ENCODE results near the gene PDE6A.
A peak's percentile ranks its signal among the peaks of the same experiment; 100 is the strongest.

PDE6A gene

DNA sequence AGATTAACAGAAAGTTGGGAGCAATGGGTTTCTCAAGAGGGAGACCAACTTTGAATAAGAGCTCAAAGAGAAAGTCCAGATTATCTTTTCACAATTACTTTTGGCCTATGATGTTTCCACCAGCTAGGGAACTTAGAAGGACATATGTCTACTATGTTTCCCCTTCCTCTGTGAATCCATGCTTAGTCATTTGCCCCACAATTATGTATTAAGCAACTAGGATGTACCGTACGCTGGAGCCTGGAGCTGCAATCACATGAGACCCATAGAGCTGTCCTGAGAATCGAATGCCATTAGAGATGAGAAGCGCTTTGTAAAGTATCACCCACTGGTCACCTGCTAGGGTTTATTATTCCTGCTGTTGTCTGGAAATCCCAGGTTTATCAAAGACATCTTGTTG lies 78.8 kb downstream of the PDE6A start:
- WGBS, result 94% methylated on average over 4 of the region's 4 CpGs
- Histone ChIP-seq H3K14ac (ENCODE audit: low read length in 2 of 2) (no peak overlapping the region), H2BK15ac (ENCODE audit: low read depth, poor library complexity, severe bottlenecking) (no peak overlapping the region), H3K4me2 (ENCODE audit: low read length, poor library complexity, severe bottlenecking) (no peak overlapping the region), H3K79me1 (replicated peaks; ENCODE audit: low read length, poor library complexity, severe bottlenecking) (no peaks in the 10 kb centered on the region), H3K9me3 (ENCODE audit: control insufficient read depth, low read length) (peaks cover 10% of the 10 kb centered on the region), H2BK120ac (ENCODE audit: low read depth, low read length) (no peak overlapping the region), H3K27ac (ENCODE audit: low read length, poor library complexity, severe bottlenecking) (no peak overlapping the region), H2BK12ac (ENCODE audit: low read length in 2 of 2) (no peak overlapping the region), H4K91ac (ENCODE audit: low read length) (no peak overlapping the region), H2AK5ac (ENCODE audit: low read length, severe bottlenecking) (no peak overlapping the region), H2BK5ac (ENCODE audit: low read depth, low read length, poor library complexity, severe bottlenecking) (no peak overlapping the region), H3K27me3 (ENCODE audit: control insufficient read depth in 1 of 2, insufficient read depth in 1 of 2, low read length in 2 of 2) (peaks cover 0 to 26% of the 10 kb centered on the region in 2 experiments), H3K23ac (ENCODE audit: low read length in 2 of 2) (no peak overlapping the region), H3K4me1 (ENCODE audit: control insufficient read depth, insufficient read depth, low read depth, low read length) (peaks cover 4% of the 10 kb centered on the region), H2AFZ (ENCODE audit: low read depth, low read length) (no peak overlapping the region), H3K36me3 (ENCODE audit: control insufficient read depth in 1 of 2, insufficient read depth in 2 of 2, low read depth in 1 of 2, low read length in 2 of 2) (no peaks in the 10 kb centered on the region), H3K4ac (ENCODE audit: low read depth in 1 of 2, low read length in 2 of 2) (no peak overlapping the region), H3K4me3 (ENCODE audit: insufficient read depth in 1 of 2, low read depth in 1 of 2, low read length in 2 of 2) (no peak overlapping the region), H4K8ac (ENCODE audit: low read length) (no peak overlapping the region), H3K18ac (ENCODE audit: low read depth in 1 of 2, low read length in 2 of 2) (no peak overlapping the region), H3K9ac (ENCODE audit: low read length) (no peak overlapping the region)
- no peak for DNase-seq

DNA sequence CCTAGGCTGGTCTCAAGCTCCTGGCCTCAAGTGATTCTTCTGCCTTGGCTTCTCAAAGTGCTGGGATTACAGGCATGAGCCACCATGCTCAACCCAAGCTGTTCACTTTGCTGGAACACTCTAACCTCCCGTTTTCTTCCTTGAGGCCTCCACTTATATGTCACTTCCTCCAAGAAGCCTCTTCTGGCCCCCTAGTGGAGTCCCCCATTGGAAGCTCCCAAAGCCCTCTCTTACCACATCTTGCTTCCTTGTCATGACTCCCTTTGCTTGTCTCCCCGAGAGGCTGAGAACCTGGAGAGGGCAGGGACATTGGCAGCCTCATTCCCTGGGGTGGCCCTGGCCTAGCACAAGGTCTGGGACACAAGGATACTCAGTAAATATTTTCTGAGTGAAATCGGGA lies 80.8 kb downstream of the PDE6A start:
- 86% methylated on average over 3 of the region's 3 CpGs for WGBS
- Histone ChIP-seq H3K27ac (ENCODE audit: low read length, poor library complexity, severe bottlenecking) (no peak overlapping the region), H3K79me1 (replicated peaks; ENCODE audit: low read length, poor library complexity, severe bottlenecking) (no peaks in the 10 kb centered on the region), H3K9ac (ENCODE audit: low read length) (no peak overlapping the region), H3K9me3 (ENCODE audit: control insufficient read depth, low read length) (peaks cover 10% of the 10 kb centered on the region), H3K4me3 (ENCODE audit: insufficient read depth in 1 of 2, low read depth in 1 of 2, low read length in 2 of 2) (no peak overlapping the region), H2BK5ac (ENCODE audit: low read depth, low read length, poor library complexity, severe bottlenecking) (no peak overlapping the region), H3K4me1 (ENCODE audit: control insufficient read depth, insufficient read depth, low read depth, low read length) (peaks cover 7% of the 10 kb centered on the region), H3K4ac (ENCODE audit: low read depth in 1 of 2, low read length in 2 of 2) (no peak overlapping the region), H2BK120ac (ENCODE audit: low read depth, low read length) (no peak overlapping the region), H2BK15ac (ENCODE audit: low read depth, poor library complexity, severe bottlenecking) (no peak overlapping the region), H3K18ac (ENCODE audit: low read depth in 1 of 2, low read length in 2 of 2) (no peak overlapping the region), H3K23ac (ENCODE audit: low read length in 2 of 2) (no peak overlapping the region), H3K4me2 (ENCODE audit: low read length, poor library complexity, severe bottlenecking) (no peak overlapping the region), H2AFZ (ENCODE audit: low read depth, low read length) (no peak overlapping the region), H3K27me3 (ENCODE audit: control insufficient read depth in 1 of 2, insufficient read depth in 1 of 2, low read length in 2 of 2) (peaks cover 0 to 17% of the 10 kb centered on the region in 2 experiments), H3K36me3 (ENCODE audit: control insufficient read depth in 1 of 2, insufficient read depth in 2 of 2, low read depth in 1 of 2, low read length in 2 of 2) (no peaks in the 10 kb centered on the region), H2BK12ac (ENCODE audit: low read length in 2 of 2) (no peak overlapping the region), H4K91ac (ENCODE audit: low read length) (no peak overlapping the region), H3K14ac (ENCODE audit: low read length in 2 of 2) (no peak overlapping the region), H2AK5ac (ENCODE audit: low read length, severe bottlenecking) (no peak overlapping the region), H4K8ac (ENCODE audit: low read length) (no peak overlapping the region)
- no peak for DNase-seq

DNA sequence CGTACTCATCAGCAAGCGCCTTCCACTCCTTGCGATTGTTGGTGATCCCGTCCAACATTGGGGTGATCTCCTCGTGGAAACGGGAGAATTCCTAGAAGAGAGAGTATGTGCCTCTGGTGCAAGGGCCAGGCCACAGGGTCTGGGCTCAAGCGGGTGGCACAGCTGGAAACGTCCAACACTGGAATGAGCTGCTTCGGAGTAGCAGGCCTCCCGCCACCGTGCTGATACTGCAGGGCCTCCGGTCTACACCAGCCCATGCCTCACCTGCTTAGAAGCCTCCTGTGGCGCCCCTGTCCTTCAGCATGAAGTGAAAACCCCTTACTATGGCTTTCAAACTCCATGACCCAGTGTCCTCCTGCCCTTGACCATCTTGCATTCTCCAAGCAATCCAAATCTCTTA lies 81.4 kb downstream of the PDE6A start:
- H3K4ac ChIP-seq (ENCODE audit: low read depth in 1 of 2, low read length in 2 of 2), result no peak overlapping the region
- H4K8ac ChIP-seq (ENCODE audit: low read length), result no peak overlapping the region
- no peak overlapping the region for H3K4me3 ChIP-seq (ENCODE audit: insufficient read depth in 1 of 2, low read depth in 1 of 2, low read length in 2 of 2)
- peaks cover 10% of the 10 kb centered on the region for H3K9me3 ChIP-seq (ENCODE audit: control insufficient read depth, low read length)
- H3K4me1 ChIP-seq (ENCODE audit: control insufficient read depth, insufficient read depth, low read depth, low read length), result peaks cover 7% of the 10 kb centered on the region
- no peaks in the 10 kb centered on the region for H3K36me3 ChIP-seq (ENCODE audit: control insufficient read depth in 1 of 2, insufficient read depth in 2 of 2, low read depth in 1 of 2, low read length in 2 of 2)
- no peak overlapping the region for H2BK15ac ChIP-seq (ENCODE audit: low read depth, poor library complexity, severe bottlenecking)
- no peak overlapping the region for H2BK120ac ChIP-seq (ENCODE audit: low read depth, low read length)
- no peak overlapping the region for H2BK12ac ChIP-seq (ENCODE audit: low read length in 2 of 2)
- no peak overlapping the region for H2AK5ac ChIP-seq (ENCODE audit: low read length, severe bottlenecking)
- no peak overlapping the region for H3K18ac ChIP-seq (ENCODE audit: low read depth in 1 of 2, low read length in 2 of 2)
- no peak overlapping the region for H3K9ac ChIP-seq (ENCODE audit: low read length)
- H4K91ac ChIP-seq (ENCODE audit: low read length), result no peak overlapping the region
- 88% methylated on average over 13 of the region's 13 CpGs for WGBS
- no peak overlapping the region for H3K14ac ChIP-seq (ENCODE audit: low read length in 2 of 2)
- no peak overlapping the region for H3K27ac ChIP-seq (ENCODE audit: low read length, poor library complexity, severe bottlenecking)
- no peak overlapping the region for H2AFZ ChIP-seq (ENCODE audit: low read depth, low read length)
- no peak overlapping the region for H3K23ac ChIP-seq (ENCODE audit: low read length in 2 of 2)
- H3K79me1 ChIP-seq (replicated peaks; ENCODE audit: low read length, poor library complexity, severe bottlenecking), result no peaks in the 10 kb centered on the region
- no peak for DNase-seq
- no peak overlapping the region for H3K4me2 ChIP-seq (ENCODE audit: low read length, poor library complexity, severe bottlenecking)
- no peak overlapping the region for H2BK5ac ChIP-seq (ENCODE audit: low read depth, low read length, poor library complexity, severe bottlenecking)
- H3K27me3 ChIP-seq (ENCODE audit: control insufficient read depth in 1 of 2, insufficient read depth in 1 of 2, low read length in 2 of 2), result peaks cover 0 to 15% of the 10 kb centered on the region in 2 experiments

DNA sequence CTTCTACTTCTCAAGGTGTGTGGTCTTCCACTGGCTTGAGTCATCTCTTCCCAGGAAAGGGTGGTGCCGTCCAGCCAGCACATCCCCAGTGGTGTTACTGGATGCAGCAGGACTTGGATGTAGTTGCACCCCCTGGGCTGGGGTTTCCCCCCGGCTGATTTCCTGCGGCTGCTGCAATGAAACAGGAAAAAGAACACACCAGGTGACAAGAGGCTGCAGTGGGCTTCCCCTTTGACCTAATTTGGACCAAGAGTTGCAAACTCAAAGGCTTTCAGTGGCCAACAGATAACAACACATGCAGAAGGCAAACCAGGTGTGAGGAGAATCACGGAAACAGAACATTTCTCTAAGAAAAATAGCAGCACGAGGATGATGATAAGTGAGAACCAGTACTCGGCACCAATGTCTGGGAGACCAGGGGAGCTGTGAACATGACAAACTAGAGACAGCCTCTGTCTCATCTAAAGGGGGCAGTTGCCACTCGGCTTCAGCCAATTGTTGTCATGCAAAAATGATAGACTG lies 83.7 kb downstream of the PDE6A start:
- 70% methylated on average over 7 of the region's 7 CpGs for WGBS
- no peak overlapping the region for H2AK5ac ChIP-seq (ENCODE audit: low read length, severe bottlenecking)
- H3K27me3 ChIP-seq (ENCODE audit: control insufficient read depth in 1 of 2, insufficient read depth in 1 of 2, low read length in 2 of 2), result no peaks in the 10 kb centered on the region
- no peak for DNase-seq
- H3K4me3 ChIP-seq (ENCODE audit: insufficient read depth in 1 of 2, low read depth in 1 of 2, low read length in 2 of 2), result no peak overlapping the region
- H3K4ac ChIP-seq (ENCODE audit: low read depth in 1 of 2, low read length in 2 of 2), result no peak overlapping the region
- no peak overlapping the region for H2BK12ac ChIP-seq (ENCODE audit: low read length in 2 of 2)
- H4K91ac ChIP-seq (ENCODE audit: low read length), result no peak overlapping the region
- H3K23ac ChIP-seq (ENCODE audit: low read length in 2 of 2), result peak overlapping the region in 1 of 2 experiments; percentile 96
- no peak overlapping the region for H4K8ac ChIP-seq (ENCODE audit: low read length)
- H3K18ac ChIP-seq (ENCODE audit: low read depth in 1 of 2, low read length in 2 of 2), result no peak overlapping the region
- no peak overlapping the region for H3K14ac ChIP-seq (ENCODE audit: low read length in 2 of 2)
- no peak overlapping the region for H2BK5ac ChIP-seq (ENCODE audit: low read depth, low read length, poor library complexity, severe bottlenecking)
- H3K4me1 ChIP-seq (ENCODE audit: control insufficient read depth, insufficient read depth, low read depth, low read length), result peaks cover 7% of the 10 kb centered on the region
- no peak overlapping the region for H3K4me2 ChIP-seq (ENCODE audit: low read length, poor library complexity, severe bottlenecking)
- H2BK15ac ChIP-seq (ENCODE audit: low read depth, poor library complexity, severe bottlenecking), result no peak overlapping the region
- H3K79me1 ChIP-seq (replicated peaks; ENCODE audit: low read length, poor library complexity, severe bottlenecking), result no peaks in the 10 kb centered on the region
- H3K9ac ChIP-seq (ENCODE audit: low read length), result no peak overlapping the region
- H3K36me3 ChIP-seq (ENCODE audit: control insufficient read depth in 1 of 2, insufficient read depth in 2 of 2, low read depth in 1 of 2, low read length in 2 of 2), result no peaks in the 10 kb centered on the region
- H2BK120ac ChIP-seq (ENCODE audit: low read depth, low read length), result no peak overlapping the region
- no peak overlapping the region for H2AFZ ChIP-seq (ENCODE audit: low read depth, low read length)
- no peak overlapping the region for H3K27ac ChIP-seq (ENCODE audit: low read length, poor library complexity, severe bottlenecking)
- H3K9me3 ChIP-seq (ENCODE audit: control insufficient read depth, low read length), result peaks cover 3% of the 10 kb centered on the region

Measured in mesenchymal stem cell (in vitro differentiated cells and primary cell).